ENCODE measurements around the gene TEX101.
"Not testable (repeated sequence)": the region's sequence is repeated elsewhere in the genome, so short reads cannot be mapped to it uniquely, and the experiment has no call there.

The TEX101 gene

DNA sequence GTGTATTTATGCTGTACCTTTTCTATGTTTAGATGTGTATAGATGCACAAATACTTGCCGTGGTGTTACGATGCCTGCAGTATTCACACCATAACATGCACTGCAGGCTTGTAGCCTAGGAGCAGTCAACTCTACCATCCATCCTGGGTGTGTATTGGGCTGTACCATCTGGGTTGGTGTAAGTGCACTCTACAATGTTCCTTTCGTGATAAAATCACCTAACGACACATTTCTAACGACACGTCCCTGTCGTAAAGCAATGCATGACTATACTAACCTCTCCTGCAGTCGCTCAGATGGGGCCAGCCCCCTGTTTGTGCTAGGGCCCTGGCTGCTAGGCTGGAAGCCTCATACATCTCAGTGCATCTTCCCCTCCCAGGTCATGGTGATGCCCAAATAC lies 42.8 kb upstream of the TEX101 start:
- Histone ChIP-seq H3K27me3 (ENCODE audit: control insufficient read depth in 3 of 3, insufficient read depth in 3 of 3, low read depth in 1 of 3, low read length in 3 of 3) (no peaks in the 10 kb centered on the region), H3K4me1 (ENCODE audit: control insufficient read depth in 2 of 2, insufficient read depth in 1 of 2, low read depth in 1 of 2, low read length in 2 of 2) (no peaks in the 10 kb centered on the region), H3K27ac (replicated peaks; ENCODE audit: low read length) (no peak overlapping the region), H3K18ac (ENCODE audit: low read length) (no peak overlapping the region), H2BK12ac (ENCODE audit: low read length) (no peak overlapping the region), H3K4me2 (ENCODE audit: insufficient read depth, low read length, poor library complexity, severe bottlenecking) (no peak overlapping the region), H4K91ac (ENCODE audit: low read depth, low read length, poor library complexity) (no peak overlapping the region), H2BK5ac (ENCODE audit: low read length) (no peak overlapping the region), H3K23ac (ENCODE audit: low read depth, low read length, poor library complexity) (no peak overlapping the region), H2BK120ac (ENCODE audit: low read depth, low read length) (no peak overlapping the region), H2BK15ac (ENCODE audit: low read length) (no peak overlapping the region), H2AK5ac (ENCODE audit: low read depth, low read length) (no peak overlapping the region), H3K9me3 (replicated peaks in 1 of 2; ENCODE audit: control insufficient read depth in 2 of 2, insufficient read depth in 1 of 2, low read depth in 1 of 2, low read length in 2 of 2) (no peaks in the 10 kb centered on the region), H3K9ac (ENCODE audit: low read depth, low read length, poor library complexity) (no peak overlapping the region), H3K4ac (ENCODE audit: low read length) (no peak overlapping the region), H4K8ac (ENCODE audit: low read depth, low read length) (no peak overlapping the region), H3K14ac (ENCODE audit: low read length) (no peak overlapping the region), H3K4me3 (ENCODE audit: low read length in 2 of 2) (no peak overlapping the region), H3K36me3 (replicated peaks in 1 of 2; ENCODE audit: control insufficient read depth in 2 of 2, insufficient read depth in 2 of 2, low read length in 2 of 2) (no peaks in the 10 kb centered on the region), H2AFZ (ENCODE audit: low read length) (no peak overlapping the region), H3K79me1 (ENCODE audit: low read depth, low read length) (no peaks in the 10 kb centered on the region)
- WGBS, 2 donors (ENCODE audit: extremely low coverage in 2 of 2, insufficient read length in 2 of 2, insufficient replicate concordance in 1 of 2) = no CpG with 5 or more reads among the region's 8 CpGs
- DNase-seq (ENCODE audit: low spot score) = no peak

DNA sequence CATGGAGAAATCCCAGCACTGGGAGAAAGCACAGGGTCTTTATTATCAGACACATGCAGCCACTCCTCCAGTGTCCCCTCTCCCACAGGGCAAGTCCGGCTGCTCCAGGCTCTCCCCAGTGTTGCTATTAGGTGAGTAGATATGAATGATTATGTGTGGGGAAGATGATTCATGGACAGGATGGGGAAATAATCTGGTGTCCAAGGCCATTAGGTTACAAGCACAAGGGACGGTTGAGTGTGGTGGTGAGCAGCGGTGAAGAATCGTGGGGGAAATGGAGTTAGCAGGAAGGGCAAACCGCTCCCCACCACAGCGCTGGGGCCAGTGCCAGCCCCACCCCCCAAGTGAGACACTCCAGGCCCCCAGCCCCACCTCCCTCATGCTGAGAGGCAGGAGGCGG lies 42.2 kb upstream of the TEX101 start:
- Histone ChIP-seq H2BK120ac (ENCODE audit: low read depth, low read length) (no peak overlapping the region), H3K23ac (ENCODE audit: low read depth, low read length, poor library complexity) (no peak overlapping the region), H2BK12ac (ENCODE audit: low read length) (no peak overlapping the region), H3K4me1 (ENCODE audit: control insufficient read depth in 2 of 2, insufficient read depth in 1 of 2, low read depth in 1 of 2, low read length in 2 of 2) (no peaks in the 10 kb centered on the region), H3K27me3 (ENCODE audit: control insufficient read depth in 3 of 3, insufficient read depth in 3 of 3, low read depth in 1 of 3, low read length in 3 of 3) (no peaks in the 10 kb centered on the region), H2BK5ac (ENCODE audit: low read length) (no peak overlapping the region), H3K18ac (ENCODE audit: low read length) (no peak overlapping the region), H3K9me3 (replicated peaks in 1 of 2; ENCODE audit: control insufficient read depth in 2 of 2, insufficient read depth in 1 of 2, low read depth in 1 of 2, low read length in 2 of 2) (no peaks in the 10 kb centered on the region), H2AK5ac (ENCODE audit: low read depth, low read length) (no peak overlapping the region), H3K27ac (replicated peaks; ENCODE audit: low read length) (no peak overlapping the region), H3K79me1 (ENCODE audit: low read depth, low read length) (no peaks in the 10 kb centered on the region), H4K8ac (ENCODE audit: low read depth, low read length) (no peak overlapping the region), H3K4ac (ENCODE audit: low read length) (no peak overlapping the region), H3K4me2 (ENCODE audit: insufficient read depth, low read length, poor library complexity, severe bottlenecking) (no peak overlapping the region), H3K36me3 (replicated peaks in 1 of 2; ENCODE audit: control insufficient read depth in 2 of 2, insufficient read depth in 2 of 2, low read length in 2 of 2) (no peaks in the 10 kb centered on the region), H2BK15ac (ENCODE audit: low read length) (no peak overlapping the region), H3K9ac (ENCODE audit: low read depth, low read length, poor library complexity) (no peak overlapping the region), H3K4me3 (ENCODE audit: low read length in 2 of 2) (no peak overlapping the region), H3K14ac (ENCODE audit: low read length) (no peak overlapping the region), H2AFZ (ENCODE audit: low read length) (no peak overlapping the region), H4K91ac (ENCODE audit: low read depth, low read length, poor library complexity) (no peak overlapping the region)
- no peak for DNase-seq (ENCODE audit: low spot score)
- WGBS, 2 donors (ENCODE audit: extremely low coverage in 2 of 2, insufficient read length in 2 of 2, insufficient replicate concordance in 1 of 2) = no CpG with 5 or more reads among the region's 7 CpGs

DNA sequence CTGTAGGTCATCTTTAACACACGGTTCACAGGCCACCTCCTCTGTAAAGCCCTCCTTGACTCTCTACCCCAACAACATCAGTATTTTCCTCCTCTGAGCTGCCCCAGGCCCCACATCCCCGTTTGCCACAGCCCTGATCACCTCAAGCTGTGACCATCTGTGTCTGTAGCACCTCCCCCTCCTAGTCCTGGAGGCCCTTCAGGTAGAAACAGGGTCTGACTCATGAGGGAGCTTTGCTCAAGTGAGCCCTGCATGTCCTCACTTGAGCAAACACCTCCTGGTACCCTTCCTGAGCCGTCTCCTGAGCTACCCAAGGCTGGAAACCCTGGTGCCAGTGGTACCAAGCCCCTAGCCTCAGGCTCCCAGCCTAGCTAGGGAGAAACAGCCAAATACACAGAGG lies 37.1 kb upstream of the TEX101 start:
- H2AK5ac ChIP-seq (ENCODE audit: low read depth, low read length); H3K23ac ChIP-seq (ENCODE audit: low read depth, low read length, poor library complexity); H4K91ac ChIP-seq (ENCODE audit: low read depth, low read length, poor library complexity); H3K27me3 ChIP-seq (ENCODE audit: control insufficient read depth in 3 of 3, insufficient read depth in 3 of 3, low read depth in 1 of 3, low read length in 3 of 3); H3K4me3 ChIP-seq (ENCODE audit: low read length in 2 of 2); H3K9me3 ChIP-seq (replicated peaks in 1 of 2; ENCODE audit: control insufficient read depth in 2 of 2, insufficient read depth in 1 of 2, low read depth in 1 of 2, low read length in 2 of 2); H3K4me1 ChIP-seq (ENCODE audit: control insufficient read depth in 2 of 2, insufficient read depth in 1 of 2, low read depth in 1 of 2, low read length in 2 of 2); H3K79me1 ChIP-seq (ENCODE audit: low read depth, low read length); H2BK5ac ChIP-seq (ENCODE audit: low read length); H3K4ac ChIP-seq (ENCODE audit: low read length); H2BK120ac ChIP-seq (ENCODE audit: low read depth, low read length); H3K14ac ChIP-seq (ENCODE audit: low read length); H2BK12ac ChIP-seq (ENCODE audit: low read length); H4K8ac ChIP-seq (ENCODE audit: low read depth, low read length); H3K18ac ChIP-seq (ENCODE audit: low read length); H3K27ac ChIP-seq (replicated peaks; ENCODE audit: low read length); H2BK15ac ChIP-seq (ENCODE audit: low read length); H3K4me2 ChIP-seq (ENCODE audit: insufficient read depth, low read length, poor library complexity, severe bottlenecking); H2AFZ ChIP-seq (ENCODE audit: low read length); DNase-seq (ENCODE audit: low spot score); H3K36me3 ChIP-seq (replicated peaks in 1 of 2; ENCODE audit: control insufficient read depth in 2 of 2, insufficient read depth in 2 of 2, low read length in 2 of 2); H3K9ac ChIP-seq (ENCODE audit: low read depth, low read length, poor library complexity): not testable (repeated sequence)
- no CpG with 5 or more reads among the region's 3 CpGs for WGBS, 2 donors (ENCODE audit: extremely low coverage in 2 of 2, insufficient read length in 2 of 2, insufficient replicate concordance in 1 of 2)

DNA sequence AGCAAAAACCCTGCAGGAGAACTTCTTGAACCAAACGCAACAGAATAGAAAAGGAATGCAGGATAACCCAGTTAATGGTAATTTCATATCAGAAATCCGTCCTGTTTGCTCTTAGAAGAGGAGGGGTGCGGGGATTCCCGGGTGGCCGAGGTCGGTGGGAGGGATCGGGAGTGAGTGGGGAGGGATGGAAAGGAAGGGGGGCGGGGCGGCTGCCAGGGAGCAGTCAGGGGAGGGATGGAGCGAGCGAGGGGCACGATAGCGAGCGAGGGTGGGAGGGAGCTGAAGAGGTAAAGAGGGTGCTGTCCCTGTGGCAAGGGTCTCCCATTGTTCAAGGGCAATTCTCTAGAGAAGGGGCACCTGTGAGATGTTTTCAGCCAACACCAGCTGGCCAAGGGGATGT lies 34.7 kb upstream of the TEX101 start:
- Histone ChIP-seq H3K36me3 (replicated peaks in 1 of 2; ENCODE audit: control insufficient read depth in 2 of 2, insufficient read depth in 2 of 2, low read length in 2 of 2) (no peaks in the 10 kb centered on the region), H2BK5ac (ENCODE audit: low read length) (no peak overlapping the region), H3K79me1 (ENCODE audit: low read depth, low read length) (no peaks in the 10 kb centered on the region), H2BK12ac (ENCODE audit: low read length) (no peak overlapping the region), H3K4me3 (ENCODE audit: low read length in 2 of 2) (no peak overlapping the region), H3K27ac (replicated peaks; ENCODE audit: low read length) (no peak overlapping the region), H3K27me3 (ENCODE audit: control insufficient read depth in 3 of 3, insufficient read depth in 3 of 3, low read depth in 1 of 3, low read length in 3 of 3) (no peaks in the 10 kb centered on the region), H4K8ac (ENCODE audit: low read depth, low read length) (no peak overlapping the region), H4K91ac (ENCODE audit: low read depth, low read length, poor library complexity) (no peak overlapping the region), H3K23ac (ENCODE audit: low read depth, low read length, poor library complexity) (no peak overlapping the region), H2BK120ac (ENCODE audit: low read depth, low read length) (no peak overlapping the region), H2AFZ (ENCODE audit: low read length) (no peak overlapping the region), H2BK15ac (ENCODE audit: low read length) (no peak overlapping the region), H3K9me3 (replicated peaks in 1 of 2; ENCODE audit: control insufficient read depth in 2 of 2, insufficient read depth in 1 of 2, low read depth in 1 of 2, low read length in 2 of 2) (no peaks in the 10 kb centered on the region), H3K4me2 (ENCODE audit: insufficient read depth, low read length, poor library complexity, severe bottlenecking) (peak overlapping the region; percentile 24), H3K18ac (ENCODE audit: low read length) (no peak overlapping the region), H3K4ac (ENCODE audit: low read length) (no peak overlapping the region), H3K14ac (ENCODE audit: low read length) (no peak overlapping the region), H2AK5ac (ENCODE audit: low read depth, low read length) (no peak overlapping the region), H3K4me1 (ENCODE audit: control insufficient read depth in 2 of 2, insufficient read depth in 1 of 2, low read depth in 1 of 2, low read length in 2 of 2) (no peaks in the 10 kb centered on the region), H3K9ac (ENCODE audit: low read depth, low read length, poor library complexity) (no peak overlapping the region)
- no CpG with 5 or more reads among the region's 14 CpGs for WGBS, 2 donors (ENCODE audit: extremely low coverage in 2 of 2, insufficient read length in 2 of 2, insufficient replicate concordance in 1 of 2)
- DNase-seq (ENCODE audit: low spot score) = no peak

All from neuronal stem cell (in vitro differentiated cells).